ENCODE data around the gene C1orf167. TPM values are rescaled to one million over a fixed set of nuclear protein-coding genes. Genes with fewer than 3 reads are reported as not detected.
A peak's percentile ranks its signal among the peaks of the same experiment; 100 is the strongest.

Gene C1orf167
- total and polyA plus RNA-seq, 2 of the 13 experiments (the other 11 are each of a cell fraction or from before 2014, with no cell fraction given): not detected

DNA sequence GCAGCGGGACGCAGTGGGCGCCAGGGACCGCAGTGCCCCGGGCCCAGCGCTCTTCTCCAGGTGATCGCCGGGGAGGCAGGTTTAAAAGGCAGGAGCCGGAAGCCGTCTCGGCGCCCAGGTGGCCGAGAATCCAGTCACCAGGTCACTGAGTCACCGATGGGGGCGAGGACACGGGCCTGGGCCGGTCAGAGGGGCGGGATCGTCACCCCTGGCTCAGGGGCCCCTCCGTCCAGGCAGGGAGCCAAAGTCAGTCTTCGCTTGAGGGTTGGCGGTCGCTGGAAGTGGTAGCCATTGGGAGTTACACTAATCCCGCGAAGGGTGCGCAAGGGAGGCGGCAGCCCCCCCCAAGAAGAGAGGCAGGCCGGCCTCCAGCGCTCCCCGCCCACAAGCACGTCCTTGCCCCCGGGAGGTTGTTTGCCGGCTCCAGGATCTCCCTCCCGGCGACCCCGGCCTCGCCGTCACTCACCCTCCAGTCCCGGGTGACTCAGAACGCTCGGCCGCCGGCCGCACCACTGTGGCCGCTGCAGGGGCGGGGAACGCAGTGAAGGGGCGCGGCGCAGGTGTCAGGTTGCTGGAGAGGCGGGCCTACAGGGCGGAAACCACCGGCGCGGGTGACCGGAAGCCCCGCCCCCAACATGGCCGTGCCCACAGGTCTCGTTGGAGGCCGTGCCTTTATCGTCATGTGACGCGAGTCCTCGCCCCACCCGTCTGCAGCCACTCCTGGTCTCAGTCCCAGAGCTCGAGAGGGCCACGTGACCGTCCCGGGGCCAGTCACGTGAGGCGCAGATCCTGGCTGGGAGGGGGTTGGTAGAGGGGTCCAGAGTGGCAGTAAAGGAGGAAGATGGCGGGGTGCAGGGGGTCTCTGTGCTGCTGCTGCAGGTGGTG, 43.7 kb downstream of the C1orf167 start, which contains the start of the genes CLCN6 and MTHFR (continued):
- TF ChIP-seq SMYD3 (CRISPR knock-in tag; IDR thresholded peaks at IDR 0.05): no peak
- peak; percentile 76; the same call in 1 of the 2 replicates for TF ChIP-seq DMAP1 (CRISPR knock-in tag; IDR thresholded peaks at IDR 0.05)
- TF ChIP-seq ZNF660 (CRISPR knock-in tag; IDR thresholded peaks at IDR 0.05; ENCODE audit: borderline replicate concordance, low read depth): no peak
- TF ChIP-seq HMG20B (CRISPR knock-in tag; conservative IDR thresholded peaks at IDR 0.05): no peak; the same call in 1 of the 2 replicates
- TF ChIP-seq, protein P1, sequence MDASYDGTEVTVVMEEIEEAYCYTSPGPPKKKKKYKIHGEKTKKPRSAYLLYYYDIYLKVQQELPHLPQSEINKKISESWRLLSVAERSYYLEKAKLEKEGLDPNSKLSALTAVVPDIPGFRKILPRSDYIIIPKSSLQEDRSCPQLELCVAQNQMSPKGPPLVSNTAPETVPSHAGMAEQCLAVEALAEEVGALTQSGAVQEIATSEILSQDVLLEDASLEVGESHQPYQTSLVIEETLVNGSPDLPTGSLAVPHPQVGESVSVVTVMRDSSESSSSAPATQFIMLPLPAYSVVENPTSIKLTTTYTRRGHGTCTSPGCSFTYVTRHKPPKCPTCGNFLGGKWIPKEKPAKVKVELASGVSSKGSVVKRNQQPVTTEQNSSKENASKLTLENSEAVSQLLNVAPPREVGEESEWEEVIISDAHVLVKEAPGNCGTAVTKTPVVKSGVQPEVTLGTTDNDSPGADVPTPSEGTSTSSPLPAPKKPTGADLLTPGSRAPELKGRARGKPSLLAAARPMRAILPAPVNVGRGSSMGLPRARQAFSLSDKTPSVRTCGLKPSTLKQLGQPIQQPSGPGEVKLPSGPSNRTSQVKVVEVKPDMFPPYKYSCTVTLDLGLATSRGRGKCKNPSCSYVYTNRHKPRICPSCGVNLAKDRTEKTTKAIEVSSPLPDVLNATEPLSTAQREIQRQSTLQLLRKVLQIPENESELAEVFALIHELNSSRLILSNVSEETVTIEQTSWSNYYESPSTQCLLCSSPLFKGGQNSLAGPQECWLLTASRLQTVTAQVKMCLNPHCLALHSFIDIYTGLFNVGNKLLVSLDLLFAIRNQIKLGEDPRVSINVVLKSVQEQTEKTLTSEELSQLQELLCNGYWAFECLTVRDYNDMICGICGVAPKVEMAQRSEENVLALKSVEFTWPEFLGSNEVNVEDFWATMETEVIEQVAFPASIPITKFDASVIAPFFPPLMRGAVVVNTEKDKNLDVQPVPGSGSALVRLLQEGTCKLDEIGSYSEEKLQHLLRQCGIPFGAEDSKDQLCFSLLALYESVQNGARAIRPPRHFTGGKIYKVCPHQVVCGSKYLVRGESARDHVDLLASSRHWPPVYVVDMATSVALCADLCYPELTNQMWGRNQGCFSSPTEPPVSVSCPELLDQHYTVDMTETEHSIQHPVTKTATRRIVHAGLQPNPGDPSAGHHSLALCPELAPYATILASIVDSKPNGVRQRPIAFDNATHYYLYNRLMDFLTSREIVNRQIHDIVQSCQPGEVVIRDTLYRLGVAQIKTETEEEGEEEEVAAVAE (CRISPR knock-in tag; IDR thresholded peaks at IDR 0.05; ENCODE audit: borderline replicate concordance): no peak; the same call in 1 of the 2 replicates
- TF ChIP-seq ZNF652 (CRISPR knock-in tag; IDR thresholded peaks at IDR 0.05; ENCODE audit: borderline replicate concordance, low read depth): no peak
- TF ChIP-seq, protein P2, sequence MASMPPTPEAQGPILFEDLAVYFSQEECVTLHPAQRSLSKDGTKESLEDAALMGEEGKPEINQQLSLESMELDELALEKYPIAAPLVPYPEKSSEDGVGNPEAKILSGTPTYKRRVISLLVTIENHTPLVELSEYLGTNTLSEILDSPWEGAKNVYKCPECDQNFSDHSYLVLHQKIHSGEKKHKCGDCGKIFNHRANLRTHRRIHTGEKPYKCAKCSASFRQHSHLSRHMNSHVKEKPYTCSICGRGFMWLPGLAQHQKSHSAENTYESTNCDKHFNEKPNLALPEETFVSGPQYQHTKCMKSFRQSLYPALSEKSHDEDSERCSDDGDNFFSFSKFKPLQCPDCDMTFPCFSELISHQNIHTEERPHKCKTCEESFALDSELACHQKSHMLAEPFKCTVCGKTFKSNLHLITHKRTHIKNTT (CRISPR knock-in tag; IDR thresholded peaks at IDR 0.05): no peak
- TF ChIP-seq NRL (CRISPR knock-in tag; IDR thresholded peaks at IDR 0.05; ENCODE audit: borderline replicate concordance): peak; percentile 87
- no peak for TF ChIP-seq TCF12 (IDR thresholded peaks at IDR 0.05)
- TF ChIP-seq TCF12 (CRISPR knock-in tag; IDR thresholded peaks at IDR 0.05): peak; percentile 41; the same call in 1 of the 2 replicates
- no peak; the same call in 1 of the 2 replicates for TF ChIP-seq JUNB (CRISPR knock-in tag; IDR thresholded peaks at IDR 0.05; ENCODE audit: borderline replicate concordance)
- TF ChIP-seq ZNF101 (CRISPR knock-in tag; IDR thresholded peaks at IDR 0.05; ENCODE audit: borderline replicate concordance, low read depth): no peak
- TF ChIP-seq TAF1 (CRISPR knock-in tag; IDR thresholded peaks at IDR 0.05): peak; percentile 93
- peak; percentile 49; the same call in 1 of the 2 replicates for TF ChIP-seq SOX5 (CRISPR knock-in tag; IDR thresholded peaks at IDR 0.05; ENCODE audit: borderline replicate concordance)
- TF ChIP-seq ZNF280D (CRISPR knock-in tag; IDR thresholded peaks at IDR 0.05): no peak; the same call in 1 of the 2 replicates
- TF ChIP-seq ZNF160 (CRISPR knock-in tag; IDR thresholded peaks at IDR 0.05): peak; percentile 18; the same call in 1 of the 2 replicates
- TF ChIP-seq NKX3-1 (CRISPR knock-in tag; IDR thresholded peaks at IDR 0.05): no peak; the same call in 1 of the 2 replicates
- peak; percentile 96 for TF ChIP-seq GATAD1 (CRISPR knock-in tag; IDR thresholded peaks at IDR 0.05)
- TF ChIP-seq ZC3H13 (CRISPR knock-in tag; IDR thresholded peaks at IDR 0.05): peak; percentile 84
- TF ChIP-seq SALL1 (CRISPR knock-in tag; IDR thresholded peaks at IDR 0.05): peak; percentile 65
- TF ChIP-seq ZNF75D (CRISPR knock-in tag; IDR thresholded peaks at IDR 0.05; ENCODE audit: borderline replicate concordance): no peak

All from HepG2 (cell line).